Kasumi-1 (cell line): ENCODE results near the gene EYA4.

Experiments
- DNase-seq, 2 experiments: peaks; one replicate each; lab custom pipeline; 2025; lab: John Stamatoyannopoulos, UW

EYA4 gene

GRCh38 chr6:133577851-133578250 lies 336.7 kb downstream of the EYA4 start:
- DNase-seq = no peak
